ENCODE results near the gene BDKRB2.

DNA sequence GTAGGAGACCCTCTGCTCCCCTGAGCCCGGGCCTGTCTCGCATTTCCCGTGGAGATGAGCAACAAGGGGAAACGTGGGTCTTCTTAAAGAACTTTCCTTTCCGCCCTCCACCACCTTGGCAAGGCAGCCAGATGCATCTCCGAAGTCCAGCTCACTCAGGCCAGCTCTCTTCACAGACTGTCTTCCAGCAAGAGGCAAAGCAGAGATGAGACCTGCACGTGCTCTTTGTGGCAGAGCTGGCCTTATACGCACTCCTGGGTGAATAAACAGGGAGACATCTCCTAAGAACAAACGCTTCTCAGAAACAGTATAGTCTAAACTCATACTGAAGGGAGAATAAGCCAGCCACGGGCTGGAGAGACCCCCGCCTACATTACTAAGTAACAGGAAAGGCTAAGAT is 50.0 kb downstream of the BDKRB2 start:
- TF ChIP-seq SP1 (IDR thresholded peaks at IDR 0.05; ENCODE audit: low read depth) (no peak), CTCF (IDR thresholded peaks at IDR 0.05 in 2 of 3, conservative IDR thresholded peaks at IDR 0.05 in 1 of 3; ENCODE audit: borderline replicate concordance in 1 of 3, insufficient read depth in 1 of 3, low read depth in 2 of 3, low read length in 2 of 3) (no peak), YY1 (IDR thresholded peaks at IDR 0.05; ENCODE audit: extremely low read depth, insufficient replicate concordance, low read depth, low read length) (no peak), TCF7L2 (IDR thresholded peaks at IDR 0.05; ENCODE audit: borderline replicate concordance, extremely low read depth, insufficient read depth, insufficient read length) (no peak), EGR1 (IDR thresholded peaks at IDR 0.05; ENCODE audit: low read depth) (no peak), JUND (IDR thresholded peaks at IDR 0.05) (no peak), EZH2phosphoT487 (IDR thresholded peaks at IDR 0.05; ENCODE audit: borderline replicate concordance) (no peak), POLR2A (IDR thresholded peaks at IDR 0.05; ENCODE audit: borderline replicate concordance, extremely low read depth, insufficient read depth, insufficient read length) (no peak), CBX3 (IDR thresholded peaks at IDR 0.05; ENCODE audit: low read depth) (no peak), REST (IDR thresholded peaks at IDR 0.05; ENCODE audit: low read depth) (no peak), RAD21 (IDR thresholded peaks at IDR 0.05; ENCODE audit: low read depth) (no peak), SIN3A (IDR thresholded peaks at IDR 0.05; ENCODE audit: low read depth) (no peak)

Measured in HCT116 (cell line).